IPS DF 4.7 (cell line): ENCODE measurements around the gene DCTN5.

ENCODE experiments used
- DNase-seq: peaks from one replicate; pipeline ENCODE4 v3.0.0-alpha.2; 2013; ENCODE audit warnings: low spot score; ENCODE audit errors: extremely low read depth

Gene DCTN5

GRCh38 chr16:23663918-23664317, 22.7 kb downstream of the DCTN5 start:
- no peak for DNase-seq

- DNase-seq, result no peak
These were observed 25.5 kb downstream of the DCTN5 start for GRCh38 chr16:23666571-23667354.

DNA sequence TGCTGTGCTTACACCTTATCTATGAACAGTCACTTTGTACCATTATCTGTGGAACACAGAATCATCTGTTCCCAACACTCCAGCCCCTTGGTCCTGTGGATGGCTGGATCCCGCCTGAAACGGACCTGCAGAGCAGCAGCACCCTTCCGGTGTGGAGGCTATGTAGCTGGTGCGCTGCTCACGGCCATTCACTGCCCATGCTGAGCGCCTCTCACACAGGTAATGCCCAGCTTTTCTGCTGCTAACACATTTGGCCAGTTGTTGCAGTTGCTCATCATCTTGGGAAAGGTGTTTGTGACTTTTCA, 26.0 kb downstream of the DCTN5 start:
- DNase-seq, result no peak

- DNase-seq, result no peak
These were observed 27.0 kb downstream of the DCTN5 start for GRCh38 chr16:23668225-23668624.

- no peak for DNase-seq
These were observed 27.6 kb downstream of the DCTN5 start for GRCh38 chr16:23668873-23669272.

DNA sequence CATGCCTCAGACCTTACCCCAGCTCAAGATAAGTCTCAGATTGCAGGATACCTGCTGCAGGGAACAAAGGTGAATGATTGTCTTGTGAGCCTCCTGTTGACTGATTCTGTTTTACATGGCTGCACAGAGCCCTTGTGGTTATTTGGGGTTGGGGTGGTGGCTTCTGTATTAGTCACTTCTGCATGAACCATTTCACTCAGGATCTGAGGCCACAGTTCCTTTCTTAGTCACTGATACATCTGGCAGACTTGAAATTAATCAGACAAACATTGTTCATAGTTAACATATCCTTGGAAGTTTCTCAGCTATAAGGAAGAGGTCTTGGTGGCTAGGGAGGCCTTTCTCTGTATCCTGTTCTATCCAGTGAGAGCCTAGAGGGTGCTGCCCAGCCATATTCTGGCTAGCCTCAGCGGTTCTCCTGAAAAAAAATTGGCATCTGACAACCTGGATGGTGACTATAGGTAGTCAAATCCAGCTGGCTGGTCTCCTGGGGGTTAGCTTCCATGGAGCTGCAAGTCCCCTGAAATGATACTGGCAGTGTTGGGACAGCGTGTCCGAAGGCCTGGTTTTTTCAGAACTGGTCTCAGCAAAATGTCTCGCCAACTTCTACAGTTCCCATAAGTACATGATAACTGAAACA, 29.0 kb downstream of the DCTN5 start:
- DNase-seq, result no peak

GRCh38 chr16:23673971-23674614, 32.8 kb downstream of the DCTN5 start:
- DNase-seq, result no peak

- DNase-seq, result no peak
These were observed 35.7 kb downstream of the DCTN5 start for GRCh38 chr16:23676924-23677480.

- peak; percentile 66 for DNase-seq
These were observed 37.4 kb downstream of the DCTN5 start, which contains the start of gene PLK1 for GRCh38 chr16:23678430-23679273. Gene PLK1 (plus strand): TSS chr16:23678889. CDS start chr16:23678933, 44 bp downstream.

DNA sequence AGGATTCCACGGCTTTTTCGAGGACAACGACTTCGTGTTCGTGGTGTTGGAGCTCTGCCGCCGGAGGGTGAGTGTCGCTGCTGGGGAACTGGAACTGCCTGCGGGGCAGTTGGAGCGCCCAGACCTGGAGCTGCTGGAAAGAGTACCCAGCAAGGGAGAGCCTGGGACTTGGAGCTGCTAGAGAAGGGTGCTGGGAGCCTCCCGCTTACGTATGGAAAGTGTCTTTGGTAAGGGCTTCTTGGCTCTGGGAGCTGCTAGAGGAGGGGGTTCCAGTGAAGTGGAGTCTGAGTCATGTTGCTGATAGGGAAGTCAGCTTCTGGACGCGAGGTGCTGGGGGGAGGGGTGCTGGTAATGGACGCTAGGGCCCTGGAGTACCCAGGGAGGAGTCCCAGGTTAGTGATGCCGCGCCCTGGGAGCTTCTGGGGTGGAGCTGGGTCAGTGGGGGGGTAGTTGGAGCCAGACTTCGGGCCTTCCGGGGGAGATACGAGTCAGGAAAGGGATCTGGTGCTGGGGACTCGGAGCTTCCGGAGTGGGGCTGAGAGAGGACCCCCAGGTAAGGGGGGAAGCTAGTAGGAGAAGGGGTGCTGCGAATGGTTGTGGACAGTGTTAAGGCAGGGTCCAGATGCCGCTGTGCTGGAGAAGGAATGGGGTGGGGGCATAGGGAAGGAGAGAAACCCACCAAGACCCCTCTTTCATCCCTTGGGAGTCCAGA, 38.2 kb downstream of the DCTN5 start:
- no peak for DNase-seq

GRCh38 chr16:23679986-23680336, 38.7 kb downstream of the DCTN5 start:
- no peak for DNase-seq

DNA sequence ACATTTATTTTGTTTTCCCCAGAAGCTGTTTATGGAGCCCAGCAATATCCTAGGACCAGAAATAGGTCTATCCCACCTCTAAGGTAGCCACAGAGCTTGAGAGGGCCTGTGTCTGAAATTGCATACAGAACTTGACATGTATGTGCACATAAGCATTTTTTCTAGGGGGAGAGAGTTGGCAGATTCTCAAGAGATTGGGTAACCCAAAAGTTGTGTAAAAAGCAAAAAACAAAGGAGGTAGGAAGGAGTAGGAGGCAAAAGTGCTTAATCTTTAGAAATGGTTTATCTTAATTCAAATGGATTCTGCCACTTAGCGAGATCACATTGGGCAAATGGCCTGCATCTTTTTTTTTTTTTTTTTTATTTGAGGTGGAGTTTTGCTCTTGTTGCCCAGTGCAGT, 40.9 kb downstream of the DCTN5 start:
- DNase-seq, result no peak

- no peak for DNase-seq
These were observed 42.2 kb downstream of the DCTN5 start for GRCh38 chr16:23683487-23683886.

GRCh38 chr16:23687034-23687808, 46.0 kb downstream of the DCTN5 start:
- no peak for DNase-seq

GRCh38 chr16:23689442-23690187, 48.3 kb downstream of the DCTN5 start:
- no peak for DNase-seq

DNA sequence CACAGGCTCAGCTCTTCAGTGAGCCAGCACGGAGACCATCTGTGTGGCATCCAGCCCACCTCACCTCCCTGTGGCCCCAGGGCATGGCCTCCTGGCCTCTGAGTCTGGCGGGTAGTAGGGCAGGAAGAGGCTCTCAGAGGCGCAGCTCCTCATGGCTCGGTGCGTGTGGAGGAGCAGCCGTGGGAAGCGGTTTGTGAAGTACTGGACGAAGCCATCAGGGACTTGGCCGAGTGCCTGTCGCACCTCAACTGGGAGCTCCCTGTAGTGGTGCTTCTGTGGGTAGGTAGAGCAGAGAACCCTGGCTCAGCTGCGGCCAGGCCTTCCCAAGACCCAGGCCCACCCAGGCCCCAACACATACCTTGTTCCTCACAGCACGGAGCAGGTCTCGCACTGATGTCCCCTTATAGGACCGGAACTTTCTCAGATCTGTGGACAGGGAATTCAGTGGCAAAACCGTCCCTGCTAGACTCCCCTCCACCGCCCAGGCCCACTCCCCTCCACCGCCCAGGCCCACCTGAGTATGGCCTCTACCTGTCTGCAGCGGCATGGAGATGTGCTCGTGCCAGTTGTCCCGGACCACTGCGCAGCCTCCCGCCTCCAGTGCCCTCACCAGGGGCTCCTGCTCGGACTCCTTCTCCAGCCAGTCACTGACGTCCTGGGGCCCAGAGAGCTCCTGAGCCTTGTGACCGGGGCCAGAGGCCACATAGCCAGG, 49.7 kb downstream of the DCTN5 start:
- DNase-seq, result no peak

DNA sequence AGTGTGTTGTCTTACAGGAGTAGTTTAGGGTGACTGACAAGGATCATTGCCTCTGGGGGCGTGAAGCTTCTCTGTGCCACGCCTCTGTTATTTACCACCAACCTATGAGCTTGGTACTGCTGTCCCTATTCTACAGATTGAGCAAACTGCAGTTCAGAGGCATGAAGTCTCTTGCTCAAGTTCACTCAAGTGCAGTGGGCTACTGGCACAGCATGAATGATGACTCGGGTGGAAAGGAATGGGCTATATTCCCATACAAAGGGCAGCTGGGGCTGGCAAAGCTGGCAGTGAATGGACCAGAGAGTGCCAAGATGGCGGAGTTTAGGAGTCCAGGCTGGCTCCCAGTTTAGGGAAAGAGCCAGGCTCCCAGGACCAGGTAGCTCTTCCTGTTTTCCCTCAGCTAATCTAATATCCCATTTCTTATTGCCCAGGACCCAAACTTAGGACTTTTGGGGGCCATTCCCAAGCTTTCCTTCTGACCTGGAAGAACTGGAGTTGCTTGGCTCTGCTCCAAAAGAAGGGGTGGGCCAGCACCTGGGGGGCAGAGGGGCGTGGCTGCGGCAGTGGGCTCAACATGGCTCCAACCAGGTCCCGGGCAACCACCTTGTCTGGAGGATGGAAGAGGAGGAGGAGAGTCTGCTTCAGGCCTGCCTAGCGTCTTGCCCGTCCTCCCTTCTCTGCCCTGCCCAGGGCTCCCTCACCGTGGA, 50.4 kb downstream of the DCTN5 start:
- DNase-seq, result no peak

GRCh38 chr16:23692190-23692837, 51.0 kb downstream of the DCTN5 start:
- DNase-seq, result no peak
